ENCODE data around the gene NEXN.

GRCh38 chr1:77906019-77906545 is 17.7 kb downstream of the NEXN start:
- no peak for TF ChIP-seq SP1 (IDR thresholded peaks at IDR 0.05)
- TF ChIP-seq TAF1 (conservative IDR thresholded peaks at IDR 0.05): no peak
- no peak for TF ChIP-seq CTCF (IDR thresholded peaks at IDR 0.05; ENCODE audit: low read depth, low read length, missing input control)
- TF ChIP-seq JUND (IDR thresholded peaks at IDR 0.05): no peak
- TF ChIP-seq REST (IDR thresholded peaks at IDR 0.05): no peak
- TF ChIP-seq EGR1 (IDR thresholded peaks at IDR 0.05; ENCODE audit: low read depth in 2 of 2): no peak

Measured in liver (tissue), 3 donors.